ENCODE measurements around the gene NF1.
A peak's percentile ranks its signal among the peaks of the same experiment; 100 is the strongest.

NF1 gene

DNA sequence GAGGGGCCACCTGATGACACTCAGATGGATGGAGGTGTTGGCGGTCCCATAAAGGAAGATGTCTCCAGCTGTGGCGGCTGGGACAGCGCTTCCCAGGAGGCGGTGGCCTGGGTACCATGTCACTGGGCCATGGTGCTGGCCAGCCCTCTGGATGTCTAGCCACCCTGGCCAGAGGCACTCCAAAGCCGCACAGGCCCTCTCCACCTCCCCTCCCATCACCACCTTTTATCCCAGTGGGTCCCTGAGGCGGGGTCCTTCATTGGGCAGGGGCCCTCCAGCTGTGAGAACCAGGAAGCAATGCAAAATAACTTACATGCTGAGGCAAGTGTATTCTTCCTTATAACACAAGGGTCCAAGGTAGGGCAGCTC is 319.8 kb downstream of the NF1 start:
- DNase-seq, result no peak

DNA sequence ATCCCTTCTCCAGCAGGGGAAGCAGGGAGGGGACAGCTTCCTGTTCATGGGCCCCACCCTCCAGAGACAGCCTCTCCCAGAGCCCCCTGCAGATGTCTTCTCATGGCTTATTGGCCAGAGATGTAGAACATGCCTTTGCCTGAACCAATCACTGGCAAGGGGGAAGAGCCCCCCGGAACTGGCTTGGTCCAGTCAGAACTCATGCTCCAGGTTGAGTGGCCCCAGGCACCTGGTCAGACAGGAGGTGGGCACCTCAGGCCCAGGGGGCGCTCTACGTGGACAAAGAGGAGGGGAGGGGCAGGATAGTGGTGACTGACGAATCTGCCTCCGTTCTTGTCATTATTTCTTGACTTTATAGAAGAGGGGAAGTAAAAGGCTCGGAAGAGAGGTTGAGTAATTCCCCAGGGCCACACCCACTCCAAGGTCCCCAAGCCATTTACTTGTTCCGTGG is 320.3 kb downstream of the NF1 start:
- peak; percentile 82 for DNase-seq

DNA sequence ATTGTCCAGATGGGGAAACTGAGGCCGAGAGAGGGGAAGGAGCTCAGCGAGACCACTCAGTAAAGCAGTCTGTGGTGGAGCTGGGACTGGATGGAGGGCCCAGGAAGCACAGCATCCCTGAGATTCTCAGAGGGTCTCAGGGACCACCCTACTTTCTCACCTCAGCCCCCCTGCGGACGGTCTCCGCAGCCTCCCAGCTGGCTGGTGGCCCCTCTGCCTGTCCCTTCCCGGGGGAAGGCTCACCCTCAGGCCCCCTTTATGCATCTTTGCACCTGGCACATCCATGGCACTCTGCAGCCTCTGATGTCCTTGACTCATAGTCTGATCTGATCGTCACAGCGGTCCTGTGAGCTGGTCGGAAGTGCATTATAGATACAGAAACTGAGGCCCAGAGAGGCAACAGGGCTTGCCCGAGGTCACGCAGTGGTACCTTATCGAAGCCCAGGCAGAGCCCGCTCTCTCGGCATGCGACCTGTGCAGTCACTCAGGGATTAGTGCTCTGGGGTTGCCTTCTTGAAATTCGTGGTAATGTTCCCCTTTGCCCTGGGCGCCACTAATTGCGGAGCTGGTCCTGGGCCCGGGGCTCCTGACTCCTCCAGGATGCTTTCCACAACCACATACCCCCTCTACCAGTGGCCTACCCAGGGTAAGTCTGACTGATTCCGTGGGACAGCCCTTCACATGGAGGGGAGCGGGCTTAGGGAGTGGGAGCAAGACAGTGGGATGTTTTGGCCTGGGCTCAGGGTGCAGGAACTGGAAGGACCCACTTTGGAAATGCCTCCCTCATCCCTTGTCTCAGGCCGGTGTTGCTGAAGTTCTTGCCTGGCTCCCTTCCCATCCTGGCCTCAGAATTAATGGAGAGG is 321.1 kb downstream of the NF1 start:
- DNase-seq, result no peak

DNA sequence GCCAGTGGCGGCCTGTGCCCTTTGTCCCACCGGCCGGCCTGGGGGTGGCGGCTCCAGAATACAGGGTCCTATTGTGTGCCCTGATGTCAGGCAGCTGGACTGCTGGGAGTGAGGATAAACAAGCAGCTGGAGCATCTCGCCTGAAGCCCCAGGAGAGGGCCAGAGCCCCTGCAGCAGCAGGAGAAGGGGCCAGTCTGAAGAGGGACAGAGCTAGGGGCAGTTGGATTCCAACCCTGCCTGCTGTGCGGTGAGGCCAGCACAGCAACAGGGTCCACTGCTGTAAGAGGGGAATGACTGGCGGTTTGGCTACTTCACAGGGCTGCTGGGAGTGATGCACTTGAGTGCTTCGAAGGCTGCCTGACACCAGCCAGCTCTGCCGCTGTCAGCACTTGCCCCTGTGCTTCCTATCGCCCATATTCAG is 321.7 kb downstream of the NF1 start:
- no peak for DNase-seq

DNA sequence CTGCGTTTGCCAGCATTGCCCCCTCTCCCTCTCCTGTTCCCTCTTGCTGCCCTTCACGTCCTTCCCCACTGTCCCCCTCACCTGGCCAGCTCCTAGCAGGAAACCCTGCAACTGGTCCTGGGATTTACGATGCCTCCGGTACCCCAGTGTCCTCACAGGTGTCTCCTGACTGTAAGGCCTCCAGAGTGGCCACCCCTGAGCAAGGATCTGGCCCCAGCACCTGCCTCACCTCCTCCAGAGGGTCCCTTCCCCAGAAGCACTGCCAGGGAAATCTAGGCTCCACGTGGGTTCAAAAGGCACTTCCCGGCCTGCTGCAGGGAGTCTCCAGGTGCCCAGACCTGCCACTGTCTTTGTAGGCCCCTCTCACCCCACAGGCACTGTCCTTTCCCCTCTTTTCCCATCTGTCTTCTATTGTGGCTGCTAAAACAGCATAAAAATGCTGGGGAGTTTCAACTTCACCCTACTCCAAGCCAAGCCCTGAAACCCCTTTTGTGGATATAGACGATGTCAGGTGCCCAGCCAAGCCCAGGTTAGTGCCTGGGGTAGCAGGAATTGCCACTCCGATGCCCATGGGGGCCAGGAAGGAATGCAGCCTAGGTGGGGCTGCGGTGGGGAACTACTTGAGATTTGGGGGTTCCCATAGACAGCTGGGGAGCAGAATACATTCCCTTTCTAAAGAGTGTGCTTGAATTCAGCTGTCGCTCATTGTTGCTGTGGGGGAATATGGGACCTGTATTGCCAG is 322.4 kb downstream of the NF1 start:
- no peak for DNase-seq

DNA sequence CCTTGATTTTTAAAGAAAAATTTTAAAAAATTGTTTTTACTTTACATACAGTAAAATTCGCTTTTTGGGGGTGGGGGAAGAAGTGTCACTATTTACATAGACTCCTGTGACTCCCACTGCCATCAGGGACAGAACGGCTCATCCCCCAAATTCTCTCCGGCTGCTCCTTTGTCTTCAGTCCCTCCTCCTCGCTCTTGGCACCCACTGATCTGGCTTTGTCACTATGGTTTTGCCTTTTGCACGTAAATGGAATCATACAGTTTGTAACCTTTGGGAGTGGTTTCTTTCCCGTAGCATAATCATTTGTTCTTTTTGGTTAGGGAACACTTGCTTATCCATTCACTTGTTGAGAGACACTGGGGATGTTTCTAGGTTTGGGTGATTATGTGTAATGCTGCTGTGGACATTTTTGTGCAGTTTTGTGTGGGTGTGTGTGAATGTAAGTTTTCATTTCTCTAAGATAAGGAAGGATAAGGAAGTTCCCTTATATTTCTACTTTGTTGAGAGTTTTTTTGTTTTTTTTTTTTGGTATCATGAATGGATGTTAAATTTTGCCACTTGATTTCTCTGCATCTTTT is 324.1 kb downstream of the NF1 start:
- peak; percentile 42 for DNase-seq

DNA sequence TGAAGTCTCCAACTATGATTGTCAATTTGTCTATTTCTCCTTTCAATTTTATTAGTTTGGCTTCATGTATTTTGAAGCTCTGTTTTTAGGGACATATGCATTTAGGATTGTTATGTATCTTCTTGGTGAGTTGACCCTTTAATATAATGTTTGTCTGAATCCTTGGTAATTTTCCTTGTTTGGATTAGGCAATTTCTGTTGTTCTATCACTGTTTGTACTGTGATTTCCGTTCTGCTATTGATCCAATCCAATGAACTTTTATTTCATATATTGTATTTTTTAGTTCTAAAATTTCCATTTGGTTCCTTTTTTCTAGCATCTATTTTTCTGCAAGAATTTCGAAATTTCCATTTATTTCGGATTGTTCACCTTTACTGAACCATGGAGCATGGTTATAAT is 327.7 kb downstream of the NF1 start:
- DNase-seq, result no peak

DNA sequence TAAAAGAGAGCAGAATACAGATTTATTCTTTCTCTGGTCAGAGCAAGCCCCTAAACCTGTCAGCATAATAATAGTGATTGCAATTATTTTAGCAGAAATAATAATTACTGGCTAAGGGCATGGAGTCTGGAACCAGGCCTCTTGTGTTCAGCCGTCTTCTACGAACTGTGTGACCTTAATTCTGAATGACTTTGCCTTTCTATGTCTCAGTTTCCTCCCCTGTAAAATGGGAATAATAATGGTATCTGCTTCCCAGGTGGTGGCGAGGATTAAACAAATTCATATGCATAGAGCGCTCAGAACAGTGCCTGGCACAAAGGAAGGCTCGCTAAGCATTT is 330.1 kb downstream of the NF1 start:
- DNase-seq, result no peak

DNA sequence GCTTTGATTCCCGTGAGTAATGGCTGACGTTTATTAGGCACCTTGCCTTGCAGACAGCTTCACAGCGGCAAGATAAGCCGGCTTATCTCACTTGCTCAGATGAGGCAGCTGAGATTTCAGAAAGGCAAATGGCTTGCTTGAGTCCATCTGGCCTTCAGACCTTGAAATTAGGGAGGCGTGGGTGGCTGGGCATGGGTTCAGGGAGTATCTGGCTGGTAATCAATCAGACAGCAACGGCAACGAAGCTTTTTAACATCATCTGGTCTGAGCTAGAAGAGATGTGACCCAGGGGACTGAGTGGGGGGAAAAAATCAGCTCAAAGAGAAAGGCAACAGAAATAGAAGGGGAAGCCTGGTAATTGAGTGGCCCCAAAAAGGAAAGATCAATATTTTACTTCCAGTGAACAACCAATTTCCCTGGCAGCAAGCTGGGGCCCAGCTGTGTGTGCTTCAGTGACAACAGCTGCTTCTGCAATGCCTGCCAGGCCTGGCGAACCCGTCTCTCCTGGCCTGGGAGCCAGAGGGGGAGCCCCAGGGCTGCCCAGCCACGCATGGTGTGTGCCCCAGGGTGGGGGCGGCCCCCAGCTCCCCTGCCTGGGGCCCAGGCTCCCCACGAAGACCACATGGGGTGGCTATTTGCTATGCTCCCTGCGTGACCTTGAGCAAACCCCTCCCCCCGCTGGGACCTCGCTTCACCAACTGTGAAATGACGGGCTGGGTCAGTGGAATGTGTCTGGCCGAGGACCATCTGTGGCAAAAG is 330.7 kb downstream of the NF1 start:
- DNase-seq, result no peak

Data from suppressor macrophage treated with lipopolysaccharide for 4 hours (primary cell).